IPS DF 6.9 (cell line): ENCODE results near the gene KANSL1.
"Not testable (repeated sequence)": the region's sequence is repeated elsewhere in the genome, so short reads cannot be mapped to it uniquely, and the experiment has no call there.

ENCODE experiments used
- DNase-seq: peaks from one replicate; pipeline ENCODE4 v3.0.0-alpha.2; 2013; ENCODE audit warnings: low read depth, low spot score
- H3K27ac ChIP-seq: one replicate; pipeline ENCODE4 v1.5.1; 2013; ENCODE audit warnings: low read length, control low read depth
- H3K27me3 ChIP-seq: 2 replicates; pipeline ENCODE4 v1.6.1; 2013; ENCODE audit warnings: mild to moderate bottlenecking, low read length; ENCODE audit not compliant: control insufficient read depth, insufficient read depth
- H3K36me3 ChIP-seq: 2 replicates; pipeline ENCODE4 v1.6.1; 2013; ENCODE audit warnings: low read length; ENCODE audit not compliant: control insufficient read depth, insufficient read depth
- H3K4me1 ChIP-seq: 2 replicates; pipeline ENCODE4 v1.6.1; 2013; ENCODE audit warnings: low read length; ENCODE audit not compliant: control insufficient read depth, insufficient read depth
- H3K4me3 ChIP-seq: 2 replicates; pipeline ENCODE4 v1.5.1; 2013; ENCODE audit warnings: mild to moderate bottlenecking, low read length
- H3K9me3 ChIP-seq: 2 replicates; pipeline ENCODE4 v1.6.1; 2013; ENCODE audit warnings: low read length, inconsistent platforms; ENCODE audit not compliant: control insufficient read depth, insufficient read depth
- WGBS: extraction: QIAGEN DNeasy Blood & Tissue Kit; methylation state at CpG from one replicate; pipeline ENCODE4 v1.1.7; 2013; ENCODE audit warnings: mixed read lengths, missing lambda C conversion rate; ENCODE audit not compliant: insufficient read length, insufficient coverage; 5-methylcytosine and 5-hydroxymethylcytosine counted together

The KANSL1 gene

GRCh38 chr17:46117850-46118696 is 75.2 kb downstream of the KANSL1 start:
- no peak for DNase-seq
- WGBS = no CpG with 5 or more reads among the region's 5 CpGs

GRCh38 chr17:46117117-46117516 is 76.1 kb downstream of the KANSL1 start:
- H3K36me3 ChIP-seq = no peaks in the 10 kb centered on the region

More at GRCh38 chr17:46117850-46118696, 75.2 kb downstream of the KANSL1 start:
- H3K27me3 ChIP-seq = no peaks in the 10 kb centered on the region
- H3K27ac ChIP-seq = no peak overlapping the region
- peaks cover 2% of the 10 kb centered on the region for H3K4me1 ChIP-seq
- no peaks in the 10 kb centered on the region for H3K36me3 ChIP-seq
- no peak overlapping the region for H3K4me3 ChIP-seq
- H3K9me3 ChIP-seq = no peaks in the 10 kb centered on the region

GRCh38 chr17:46115699-46116098 is 77.5 kb downstream of the KANSL1 start:
- Histone ChIP-seq H3K4me1 (peaks cover 2% of the 10 kb centered on the region), H3K27me3 (no peaks in the 10 kb centered on the region), H3K9me3 (no peaks in the 10 kb centered on the region), H3K4me3 (no peak overlapping the region), H3K27ac (no peak overlapping the region), H3K36me3 (no peaks in the 10 kb centered on the region)
- DNase-seq = no peak
- WGBS = no CpG with 5 or more reads among the region's 6 CpGs

More at GRCh38 chr17:46117117-46117516, 76.1 kb downstream of the KANSL1 start:
- DNase-seq = no peak
- Histone ChIP-seq H3K27ac (no peak overlapping the region), H3K9me3 (no peaks in the 10 kb centered on the region), H3K27me3 (no peaks in the 10 kb centered on the region), H3K4me1 (peaks cover 2% of the 10 kb centered on the region), H3K4me3 (no peak overlapping the region)
- no CpG with 5 or more reads among the region's 3 CpGs for WGBS

- not testable (repeated sequence) for H3K36me3 ChIP-seq, H3K4me3 ChIP-seq, H3K27me3 ChIP-seq, H3K27ac ChIP-seq, H3K9me3 ChIP-seq, DNase-seq
- peaks cover 14% of the 10 kb centered on the region; the same call in 1 of the 2 replicates for H3K4me1 ChIP-seq
- WGBS = no CpG with 5 or more reads among the region's 11 CpGs
Measured at GRCh38 chr17:46111236-46111635, 82.0 kb downstream of the KANSL1 start.

- H3K9me3 ChIP-seq = no peaks in the 10 kb centered on the region
- no peaks in the 10 kb centered on the region for H3K36me3 ChIP-seq
- whole genome bisulfite sequencing = no CpG with 5 or more reads among the region's 1 CpG
- H3K27me3 ChIP-seq = no peaks in the 10 kb centered on the region
- DNase-seq = no peak
- no peak overlapping the region for H3K27ac ChIP-seq
- H3K4me1 ChIP-seq = peaks cover 14% of the 10 kb centered on the region; the same call in 1 of the 2 replicates
- H3K4me3 ChIP-seq = no peak overlapping the region
Measured at GRCh38 chr17:46110219-46110618, 83.0 kb downstream of the KANSL1 start.

- H3K27ac ChIP-seq = no peak overlapping the region
- H3K9me3 ChIP-seq = no peaks in the 10 kb centered on the region
- no CpG with 5 or more reads among the region's 2 CpGs for WGBS
- no peaks in the 10 kb centered on the region for H3K27me3 ChIP-seq
- no peak overlapping the region for H3K4me3 ChIP-seq
- H3K4me1 ChIP-seq = peaks cover 14% of the 10 kb centered on the region; the same call in 1 of the 2 replicates
- H3K36me3 ChIP-seq = no peaks in the 10 kb centered on the region
- no peak for DNase-seq
Measured at GRCh38 chr17:46109603-46110189, 83.5 kb downstream of the KANSL1 start.

GRCh38 chr17:46108550-46109110 is 84.6 kb downstream of the KANSL1 start:
- H3K4me3 ChIP-seq = no peak overlapping the region
- H3K36me3 ChIP-seq = no peaks in the 10 kb centered on the region
- H3K9me3 ChIP-seq = no peaks in the 10 kb centered on the region
- H3K27ac ChIP-seq = no peak overlapping the region
- peaks cover 14% of the 10 kb centered on the region; the same call in 1 of the 2 replicates for H3K4me1 ChIP-seq
- H3K27me3 ChIP-seq = no peaks in the 10 kb centered on the region
- DNase-seq = no peak
- no CpG with 5 or more reads among the region's 4 CpGs for WGBS

GRCh38 chr17:46108120-46108519 is 85.1 kb downstream of the KANSL1 start:
- no peaks in the 10 kb centered on the region for H3K27me3 ChIP-seq
- peaks cover 14% of the 10 kb centered on the region; the same call in 1 of the 2 replicates for H3K4me1 ChIP-seq
- no peaks in the 10 kb centered on the region for H3K9me3 ChIP-seq
- WGBS = 100% methylated on average over 1 of the region's 2 CpGs
- H3K27ac ChIP-seq = no peak overlapping the region
- no peak for DNase-seq
- no peaks in the 10 kb centered on the region for H3K36me3 ChIP-seq
- H3K4me3 ChIP-seq = no peak overlapping the region

GRCh38 chr17:46106966-46107644 is 86.1 kb downstream of the KANSL1 start:
- H3K27ac ChIP-seq = no peak overlapping the region

GRCh38 chr17:46102806-46103205 is 90.4 kb downstream of the KANSL1 start:
- H3K27me3 ChIP-seq, DNase-seq, H3K4me3 ChIP-seq, H3K4me1 ChIP-seq, H3K36me3 ChIP-seq, H3K9me3 ChIP-seq, H3K27ac ChIP-seq: not testable (repeated sequence)
- WGBS = no CpG with 5 or more reads among the region's 3 CpGs

More at GRCh38 chr17:46106966-46107644, 86.1 kb downstream of the KANSL1 start:
- no peaks in the 10 kb centered on the region for H3K27me3 ChIP-seq
- H3K36me3 ChIP-seq = no peaks in the 10 kb centered on the region
- no peak for DNase-seq
- H3K9me3 ChIP-seq = no peaks in the 10 kb centered on the region
- H3K4me3 ChIP-seq = no peak overlapping the region
- H3K4me1 ChIP-seq = peaks cover 14% of the 10 kb centered on the region; the same call in 1 of the 2 replicates
- WGBS = no CpG with 5 or more reads among the region's 4 CpGs
